ENCODE results near the gene STX10.
"Not testable (repeated sequence)": the region's sequence is repeated elsewhere in the genome, so short reads cannot be mapped to it uniquely, and the experiment has no call there.

The STX10 gene

GRCh38 chr19:13150187-13150930, at the start of gene STX10, which contains the start of gene IER2:
Gene STX10, minus strand, starts transcription at chr19:13150375. Its CDS starts 202 bp downstream, at chr19:13150173.
Gene IER2, plus strand, starts transcription at chr19:13150411. Its CDS starts 2,776 bp downstream, at chr19:13153187.
- DNase-seq: peak; percentile 72 to 84

- DNase-seq: no peak
Observed at GRCh38 chr19:13198634-13199033, 48.5 kb upstream of the STX10 start.

GRCh38 chr19:13195678-13196077, 45.5 kb upstream of the STX10 start:
- no peak for DNase-seq

GRCh38 chr19:13190781-13191540, 40.8 kb upstream of the STX10 start:
- DNase-seq: no peak

GRCh38 chr19:13189600-13189999, 39.4 kb upstream of the STX10 start:
- DNase-seq: no peak

- DNase-seq: no peak
Observed at GRCh38 chr19:13187419-13187818, 37.2 kb upstream of the STX10 start.

GRCh38 chr19:13186688-13187087, 36.5 kb upstream of the STX10 start:
- not testable (repeated sequence) for DNase-seq

- DNase-seq: not testable (repeated sequence)
Observed at GRCh38 chr19:13185763-13186657, 35.8 kb upstream of the STX10 start.

- not testable (repeated sequence) for DNase-seq
Observed at GRCh38 chr19:13184926-13185325, 34.8 kb upstream of the STX10 start.

- peak in 1 of 2 donors; percentile 75 for DNase-seq
Observed at GRCh38 chr19:13181747-13182388, 31.7 kb upstream of the STX10 start.

GRCh38 chr19:13178291-13178690, 28.1 kb upstream of the STX10 start:
- not testable (repeated sequence) for DNase-seq

- DNase-seq: not testable (repeated sequence)
Observed at GRCh38 chr19:13177584-13177983, 27.4 kb upstream of the STX10 start.

- DNase-seq: no peak
Observed at GRCh38 chr19:13176345-13176744, 26.2 kb upstream of the STX10 start.

- DNase-seq: no peak
Observed at GRCh38 chr19:13173139-13173737, 23.1 kb upstream of the STX10 start.

GRCh38 chr19:13172346-13173138, 22.4 kb upstream of the STX10 start:
- peak; percentile 46 to 57 for DNase-seq

GRCh38 chr19:13171146-13171545, 21.0 kb upstream of the STX10 start:
- no peak for DNase-seq

- no peak for DNase-seq
Observed at GRCh38 chr19:13169769-13170168, 19.6 kb upstream of the STX10 start.

- not testable (repeated sequence) for DNase-seq
Observed at GRCh38 chr19:13166151-13166550, 16.0 kb upstream of the STX10 start.

GRCh38 chr19:13165162-13165997, 15.2 kb upstream of the STX10 start:
- DNase-seq: no peak

All from bone marrow (tissue), 2 donors.